HG03135 (cell line): ENCODE measurements around the gene MB21D2.

Experiments
- ATAC-seq: cut with Tn5 transposase; IDR thresholded peaks from one replicate; pipeline ENCODE4 v1.9.1; 2021; ENCODE audit warnings: mild to moderate bottlenecking, moderate library complexity; ENCODE audit not compliant: unreplicated experiment

MB21D2 gene

GRCh38 chr3:192927016-192927415 is 9.4 kb upstream of the MB21D2 start:
- no peak for ATAC-seq

- ATAC-seq, result no peak
These were observed 6.1 kb upstream of the MB21D2 start for GRCh38 chr3:192923731-192924130.

GRCh38 chr3:192921793-192922192 is 4.1 kb upstream of the MB21D2 start:
- no peak for ATAC-seq

GRCh38 chr3:192920411-192920810 is 2.8 kb upstream of the MB21D2 start:
- ATAC-seq, result no peak

GRCh38 chr3:192919901-192920300 is 2.2 kb upstream of the MB21D2 start:
- no peak for ATAC-seq

- ATAC-seq, result no peak
These were observed 576 bp upstream of the MB21D2 start for GRCh38 chr3:192918275-192918588.

- ATAC-seq, result no peak
These were observed 640 bp downstream of the MB21D2 start for GRCh38 chr3:192917028-192917403.

GRCh38 chr3:192916371-192917027 is 1.2 kb downstream of the MB21D2 start:
- no peak for ATAC-seq

- ATAC-seq, result no peak
These were observed 1.9 kb downstream of the MB21D2 start for GRCh38 chr3:192915722-192916121.

GRCh38 chr3:192915304-192915703 is 2.4 kb downstream of the MB21D2 start:
- ATAC-seq, result no peak

- no peak for ATAC-seq
These were observed 2.8 kb downstream of the MB21D2 start for GRCh38 chr3:192914848-192915247.

- ATAC-seq, result no peak
These were observed 4.1 kb downstream of the MB21D2 start for GRCh38 chr3:192913540-192913939.

- ATAC-seq, result no peak
These were observed 6.4 kb downstream of the MB21D2 start for GRCh38 chr3:192911293-192911692.

GRCh38 chr3:192907784-192908183 is 9.9 kb downstream of the MB21D2 start:
- no peak for ATAC-seq

GRCh38 chr3:192906940-192907339 is 10.7 kb downstream of the MB21D2 start:
- ATAC-seq, result no peak

- no peak for ATAC-seq
These were observed 11.5 kb downstream of the MB21D2 start for GRCh38 chr3:192905980-192906678.

- no peak for ATAC-seq
These were observed 12.9 kb downstream of the MB21D2 start for GRCh38 chr3:192904632-192905289.

GRCh38 chr3:192902549-192902948 is 15.1 kb downstream of the MB21D2 start:
- no peak for ATAC-seq

- ATAC-seq, result no peak
These were observed 16.2 kb downstream of the MB21D2 start for GRCh38 chr3:192901435-192901834.

GRCh38 chr3:192899540-192899982 is 18.1 kb downstream of the MB21D2 start:
- ATAC-seq, result no peak

- no peak for ATAC-seq
These were observed 20.7 kb downstream of the MB21D2 start for GRCh38 chr3:192897005-192897404.

- ATAC-seq, result no peak
These were observed 21.4 kb downstream of the MB21D2 start for GRCh38 chr3:192896208-192896607.
